Thymus (tissue), 11 donors: Measurements from ENCODE around the gene PRAMEF18. TPM values are rescaled to one million over a fixed set of nuclear protein-coding genes. Genes with fewer than 3 reads are reported as not detected.
"Not testable (repeated sequence)": the region's sequence is repeated elsewhere in the genome, so short reads cannot be mapped to it uniquely, and the experiment has no call there.

Source experiments
- DNase-seq, 9 donors: peaks; one replicate each; pipeline ENCODE4 v3.0.0-alpha.2; 2013; ENCODE audit warnings: low spot score in 9 of 9, low read depth in 6 of 9, missing footprints in 1 of 9
- H3K27ac ChIP-seq, 2 donors: one replicate each; pipeline ENCODE4 v1.5.1; 2013; ENCODE audit warnings: control low read depth in 1 of 2, low read depth in 1 of 2, low read length in 1 of 2, mild to moderate bottlenecking in 1 of 2, moderate library complexity in 1 of 2
- H3K27me3 ChIP-seq, 2 donors: one replicate each; pipeline ENCODE4 v1.5.1; 2013; ENCODE audit warnings: low read length in 1 of 2; ENCODE audit not compliant: control insufficient read depth in 2 of 2, insufficient read depth in 1 of 2
- H3K36me3 ChIP-seq, 2 donors: one replicate each; pipeline ENCODE4 v1.5.1; 2013; ENCODE audit warnings: low read length in 1 of 2, mild to moderate bottlenecking in 1 of 2, moderate library complexity in 1 of 2; ENCODE audit not compliant: control insufficient read depth in 2 of 2, insufficient read depth in 2 of 2
- H3K4me1 ChIP-seq, 2 donors: one replicate each; pipeline ENCODE4 v1.5.1; 2013; ENCODE audit warnings: low read length in 2 of 2; ENCODE audit not compliant: control insufficient read depth in 2 of 2, insufficient read depth in 2 of 2
- H3K4me3 ChIP-seq, 2 donors: one replicate each; pipeline ENCODE4 v1.5.1; 2013; ENCODE audit warnings: low read length in 2 of 2, control low read depth in 1 of 2, mild to moderate bottlenecking in 1 of 2
- H3K9me3 ChIP-seq, 2 donors: one replicate each; pipeline ENCODE4 v1.5.1; 2013; ENCODE audit warnings: low read length in 1 of 2, mild to moderate bottlenecking in 1 of 2; ENCODE audit not compliant: control insufficient read depth in 2 of 2, insufficient read depth in 1 of 2
- WGBS: extraction: QIAGEN DNeasy Blood & Tissue Kit; methylation state at CpG from one replicate; pipeline ENCODE4 v1.1.7; 2013; 5-methylcytosine and 5-hydroxymethylcytosine counted together
- polyA plus RNA-seq: library from polyadenylated mRNA; stranded (reverse); fragments of 200-250 nt; gene quantifications from one replicate; pipeline ENCODE4 v1.2.3, GENCODE V29; 2013
- total RNA-seq: library from RNA; stranded (reverse); fragments of 120-200 nt; gene quantifications from one replicate; pipeline ENCODE4 v1.2.4, GENCODE V29; 2013
- donor health status: healthy.

PRAMEF18 gene
- total and polyA plus RNA-seq, 2 donors: 0.07 TPM; not detected in 1

- WGBS: no CpG with 5 or more reads among the region's 3 CpGs
- H3K4me1 ChIP-seq: not testable (repeated sequence)
Measured at GRCh38 chr1:13219203-13219602, 6.8 kb downstream of the PRAMEF18 start.

GRCh38 chr1:13216619-13217018 is 9.3 kb downstream of the PRAMEF18 start:
- H3K4me3 ChIP-seq, H3K27ac ChIP-seq, H3K4me1 ChIP-seq, H3K36me3 ChIP-seq, H3K27me3 ChIP-seq, DNase-seq, H3K9me3 ChIP-seq: not testable (repeated sequence)
- no CpG with 5 or more reads among the region's 7 CpGs for WGBS

More at GRCh38 chr1:13219203-13219602, 6.8 kb downstream of the PRAMEF18 start:
- not testable (repeated sequence) for H3K4me3 ChIP-seq, H3K36me3 ChIP-seq, H3K27me3 ChIP-seq, H3K9me3 ChIP-seq, DNase-seq, H3K27ac ChIP-seq

GRCh38 chr1:13208712-13209111 is 17.2 kb downstream of the PRAMEF18 start:
- WGBS: no CpG with 5 or more reads among the region's 9 CpGs
- H3K27me3 ChIP-seq, H3K4me1 ChIP-seq, H3K4me3 ChIP-seq, DNase-seq, H3K9me3 ChIP-seq, H3K36me3 ChIP-seq, H3K27ac ChIP-seq: not testable (repeated sequence)

- H3K27ac ChIP-seq, H3K4me3 ChIP-seq, H3K9me3 ChIP-seq, H3K27me3 ChIP-seq, H3K4me1 ChIP-seq, DNase-seq, H3K36me3 ChIP-seq: not testable (repeated sequence)
- 100% methylated on average over 1 of the region's 5 CpGs for WGBS
Measured at GRCh38 chr1:13201309-13201708, 24.6 kb downstream of the PRAMEF18 start, which contains the start of gene PRAMEF13. PRAMEF13 (minus strand) TSS chr1:13201409; CDS start chr1:13199589, 1,820 bp downstream.

Other genes with a start within 250 kb of the PRAMEF18 start
- not detected for gene PRAMEF27, start 169.6 kb downstream of the PRAMEF18 start, total RNA-seq
- 0.07 TPM for gene PRAMEF27, start 169.6 kb downstream of the PRAMEF18 start, polyA plus RNA-seq
- gene HNRNPCL3, start 165.4 kb downstream of the PRAMEF18 start, total RNA-seq: 0.09 TPM
- 0.07 TPM for gene HNRNPCL3, start 165.4 kb downstream of the PRAMEF18 start, polyA plus RNA-seq
- 0.14 TPM for gene PRAMEF25, start 155.4 kb downstream of the PRAMEF18 start, total RNA-seq
- gene PRAMEF25, start 155.4 kb downstream of the PRAMEF18 start, polyA plus RNA-seq: 0.21 TPM
- gene HNRNPCL2, start 109.3 kb downstream of the PRAMEF18 start, total RNA-seq: not detected
- 0.14 TPM for gene HNRNPCL2, start 109.3 kb downstream of the PRAMEF18 start, polyA plus RNA-seq
- gene PRAMEF26, start 70.1 kb downstream of the PRAMEF18 start, total RNA-seq: not detected
- not detected for gene PRAMEF26, start 70.1 kb downstream of the PRAMEF18 start, polyA plus RNA-seq
- gene HNRNPCL4, start 60.5 kb downstream of the PRAMEF18 start, total RNA-seq: not detected
- gene HNRNPCL4, start 60.5 kb downstream of the PRAMEF18 start, polyA plus RNA-seq: 0.07 TPM
- 0.05 TPM for gene PRAMEF9, start 54.3 kb downstream of the PRAMEF18 start, total RNA-seq
- 0.14 TPM for gene PRAMEF9, start 54.3 kb downstream of the PRAMEF18 start, polyA plus RNA-seq
- gene PRAMEF13, start 24.7 kb downstream of the PRAMEF18 start, total RNA-seq: 0.05 TPM
- 0.14 TPM for gene PRAMEF13, start 24.7 kb downstream of the PRAMEF18 start, polyA plus RNA-seq
- gene PRAMEF5, start 28.0 kb upstream of the PRAMEF18 start, total RNA-seq: not detected
- not detected for gene PRAMEF5, start 28.0 kb upstream of the PRAMEF18 start, polyA plus RNA-seq
- gene PRAMEF8, start 59.0 kb upstream of the PRAMEF18 start, total RNA-seq: 0.09 TPM
- 0.23 TPM for gene PRAMEF8, start 59.0 kb upstream of the PRAMEF18 start, polyA plus RNA-seq
- gene PRAMEF33, start 77.4 kb upstream of the PRAMEF18 start, total RNA-seq: 0.05 TPM
- gene PRAMEF33, start 77.4 kb upstream of the PRAMEF18 start, polyA plus RNA-seq: not detected
- gene PRAMEF15, start 89.4 kb upstream of the PRAMEF18 start, total RNA-seq: not detected
- 0.25 TPM for gene PRAMEF15, start 89.4 kb upstream of the PRAMEF18 start, polyA plus RNA-seq
- gene PRAMEF14, start 121.0 kb upstream of the PRAMEF18 start, total RNA-seq: not detected
- 0.16 TPM for gene PRAMEF14, start 121.0 kb upstream of the PRAMEF18 start, polyA plus RNA-seq
- gene PRAMEF19, start 145.8 kb upstream of the PRAMEF18 start, total RNA-seq: 0.05 TPM
- 0.07 TPM for gene PRAMEF19, start 145.8 kb upstream of the PRAMEF18 start, polyA plus RNA-seq
- not detected for gene PRAMEF17, start 163.5 kb upstream of the PRAMEF18 start, total RNA-seq
- gene PRAMEF17, start 163.5 kb upstream of the PRAMEF18 start, polyA plus RNA-seq: 0.05 TPM
- gene PRAMEF20, start 184.3 kb upstream of the PRAMEF18 start, total RNA-seq: 0.05 TPM
- gene PRAMEF20, start 184.3 kb upstream of the PRAMEF18 start, polyA plus RNA-seq: 0.05 TPM